Measurements from ENCODE around the gene GNL2. TPM values are rescaled to one million over a fixed set of nuclear protein-coding genes. Genes with fewer than 3 reads are reported as not detected.
"Not testable (repeated sequence)": the region's sequence is repeated elsewhere in the genome, so short reads cannot be mapped to it uniquely, and the experiment has no call there.

Gene GNL2
- total RNA-seq, 1 experiment from 2014 or later = 56.2 TPM

DNA sequence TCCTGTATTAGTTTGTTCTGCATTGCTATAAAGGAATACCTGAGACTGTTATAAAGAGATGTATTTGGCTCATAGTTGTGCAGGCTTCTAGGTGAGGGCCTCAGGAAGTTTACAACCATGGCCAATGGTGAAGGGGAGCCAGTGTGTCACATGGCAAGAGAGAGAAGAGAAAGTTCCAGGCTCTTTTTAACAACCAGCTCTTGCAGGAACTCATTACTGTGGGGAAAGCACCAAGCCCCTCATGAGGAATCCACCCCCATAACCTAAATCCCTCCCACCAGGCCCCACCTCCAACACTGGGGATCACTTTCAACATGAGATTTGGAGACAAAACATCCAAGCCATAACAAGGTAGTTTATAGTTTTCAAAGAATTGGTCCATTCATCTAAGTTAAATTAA, 76.1 kb downstream of the GNL2 start:
- no peaks in the 10 kb centered on the region for H3K9me2 ChIP-seq (replicated peaks; ENCODE audit: insufficient read depth, low read length)
- peaks cover 8% of the 10 kb centered on the region for H3K4me1 ChIP-seq (ENCODE audit: low read length)
- H3K27me3 ChIP-seq (ENCODE audit: low read length) = no peaks in the 10 kb centered on the region
- H3K9me3 ChIP-seq (ENCODE audit: low read length) = no peaks in the 10 kb centered on the region
- no peaks in the 10 kb centered on the region for H3K79me2 ChIP-seq (ENCODE audit: low read length)
- no peak for DNase-seq
- H3K9ac ChIP-seq (ENCODE audit: low read length) = no peak overlapping the region
- H3K36me3 ChIP-seq (ENCODE audit: insufficient read depth, low read length) = no peaks in the 10 kb centered on the region
- H3K4me2 ChIP-seq (ENCODE audit: low read depth, low read length, poor library complexity, severe bottlenecking) = no peak overlapping the region
- H2AFZ ChIP-seq (ENCODE audit: low read length) = no peak overlapping the region
- no peak overlapping the region for H3K4me3 ChIP-seq (ENCODE audit: low read length)
- no peaks in the 10 kb centered on the region for H4K20me1 ChIP-seq (ENCODE audit: insufficient read depth, low read depth, low read length)
- H3K27ac ChIP-seq (ENCODE audit: low read length) = no peak overlapping the region

DNA sequence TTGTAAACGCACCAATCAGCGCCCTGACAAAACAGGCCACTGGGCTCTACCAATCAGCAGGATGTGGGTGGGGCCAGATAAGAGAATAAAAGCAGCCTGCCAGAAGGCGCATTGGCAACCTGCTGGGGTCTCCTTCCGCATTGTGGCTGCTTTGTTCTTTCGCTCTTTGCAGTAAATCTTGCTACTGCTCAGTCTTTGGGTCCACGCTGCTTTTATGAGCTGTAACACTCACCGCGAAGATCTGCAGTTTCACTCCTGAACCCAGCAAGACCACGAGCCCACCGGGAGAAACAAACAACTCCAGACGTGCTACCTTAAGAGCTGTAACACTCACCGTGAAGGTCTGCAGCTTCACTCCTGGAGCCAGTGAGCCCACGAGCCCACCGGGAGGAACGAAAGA, 76.8 kb downstream of the GNL2 start:
- not testable (repeated sequence) for H3K9me3 ChIP-seq (ENCODE audit: low read length); H3K4me3 ChIP-seq (ENCODE audit: low read length); H2AFZ ChIP-seq (ENCODE audit: low read length); H3K36me3 ChIP-seq (ENCODE audit: insufficient read depth, low read length); H3K4me2 ChIP-seq (ENCODE audit: low read depth, low read length, poor library complexity, severe bottlenecking); H3K27me3 ChIP-seq (ENCODE audit: low read length); H3K79me2 ChIP-seq (ENCODE audit: low read length); H4K20me1 ChIP-seq (ENCODE audit: insufficient read depth, low read depth, low read length); H3K4me1 ChIP-seq (ENCODE audit: low read length); H3K9me2 ChIP-seq (replicated peaks; ENCODE audit: insufficient read depth, low read length); DNase-seq; H3K9ac ChIP-seq (ENCODE audit: low read length); H3K27ac ChIP-seq (ENCODE audit: low read length)

DNA sequence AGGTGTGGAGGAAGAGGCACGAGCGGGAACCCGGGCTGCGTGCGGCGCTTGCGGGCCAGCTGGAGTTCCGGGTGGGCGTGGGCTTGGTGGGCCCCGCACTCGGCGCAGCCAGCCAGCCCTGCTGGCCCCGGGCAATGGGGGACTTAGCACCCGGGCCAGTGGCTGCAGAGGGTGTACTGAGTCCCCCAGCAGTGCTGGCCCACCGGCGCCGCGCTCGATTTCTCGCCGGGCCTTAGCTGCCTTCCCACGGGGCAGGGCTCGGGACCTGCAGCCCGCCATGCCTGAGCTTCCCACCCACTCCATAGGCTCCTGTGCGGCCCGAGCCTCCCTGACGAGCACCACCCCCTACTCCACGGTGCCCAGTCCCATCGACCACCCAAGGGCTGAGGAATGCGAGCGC, 77.5 kb downstream of the GNL2 start:
- not testable (repeated sequence) for H3K9ac ChIP-seq (ENCODE audit: low read length); H2AFZ ChIP-seq (ENCODE audit: low read length); H4K20me1 ChIP-seq (ENCODE audit: insufficient read depth, low read depth, low read length); H3K4me3 ChIP-seq (ENCODE audit: low read length); H3K27me3 ChIP-seq (ENCODE audit: low read length); H3K27ac ChIP-seq (ENCODE audit: low read length); H3K9me2 ChIP-seq (replicated peaks; ENCODE audit: insufficient read depth, low read length); H3K9me3 ChIP-seq (ENCODE audit: low read length); DNase-seq; H3K4me2 ChIP-seq (ENCODE audit: low read depth, low read length, poor library complexity, severe bottlenecking); H3K36me3 ChIP-seq (ENCODE audit: insufficient read depth, low read length)
- peaks cover 14% of the 10 kb centered on the region for H3K4me1 ChIP-seq (ENCODE audit: low read length)
- peaks cover 12% of the 10 kb centered on the region for H3K79me2 ChIP-seq (ENCODE audit: low read length)

DNA sequence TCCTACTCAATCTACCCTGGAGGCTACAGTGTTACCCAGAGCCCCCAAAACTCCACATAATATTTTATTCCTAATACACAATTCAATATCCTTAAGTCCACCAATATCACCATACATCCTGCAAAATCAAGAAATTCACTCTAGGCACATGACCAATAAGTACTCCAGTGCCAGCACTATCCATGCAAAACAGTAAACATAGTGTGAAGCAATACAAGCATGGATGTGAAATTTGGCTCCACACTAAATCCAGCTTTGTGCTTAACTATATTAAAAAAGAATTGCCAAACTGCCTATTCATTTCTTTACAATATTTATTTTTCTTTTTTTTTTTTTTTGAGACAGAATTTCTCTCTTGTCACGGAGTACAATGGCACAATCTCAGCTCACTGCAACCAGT, 78.2 kb downstream of the GNL2 start:
- Histone ChIP-seq H3K27me3 (ENCODE audit: low read length) (no peaks in the 10 kb centered on the region), H3K4me1 (ENCODE audit: low read length) (peaks cover 17% of the 10 kb centered on the region), H3K27ac (ENCODE audit: low read length) (no peak overlapping the region), H3K9ac (ENCODE audit: low read length) (no peak overlapping the region), H2AFZ (ENCODE audit: low read length) (no peak overlapping the region), H3K79me2 (ENCODE audit: low read length) (peaks cover 19% of the 10 kb centered on the region), H3K4me2 (ENCODE audit: low read depth, low read length, poor library complexity, severe bottlenecking) (no peak overlapping the region), H3K9me2 (replicated peaks; ENCODE audit: insufficient read depth, low read length) (no peaks in the 10 kb centered on the region), H3K4me3 (ENCODE audit: low read length) (no peak overlapping the region), H3K9me3 (ENCODE audit: low read length) (no peaks in the 10 kb centered on the region), H3K36me3 (ENCODE audit: insufficient read depth, low read length) (no peaks in the 10 kb centered on the region), H4K20me1 (ENCODE audit: insufficient read depth, low read depth, low read length) (peaks cover 6% of the 10 kb centered on the region; the same call in 1 of the 2 replicates)
- DNase-seq = no peak

Small RNAs within 50 kb of the gene (small RNA-seq; reads per million reads assigned to genes)
- gene AL034379.1 = not detected

Other genes starting within 250 kb of the GNL2 start
- 3.8 and 17.7 TPM in 2 replicates for gene ZC3H12A, start 121.4 kb downstream of the GNL2 start, total RNA-seq (2014; rRNA removed; shearing (Covaris generic); ENCODE audit: low replicate concordance)
- 105 and 126 TPM in 2 replicates for gene MEAF6, start 81.2 kb downstream of the GNL2 start, total RNA-seq (2014; rRNA removed; shearing (Covaris generic); ENCODE audit: low replicate concordance)
- gene SNIP1, start 41.6 kb downstream of the GNL2 start, total RNA-seq (2014; rRNA removed; shearing (Covaris generic); ENCODE audit: low replicate concordance) = 8.6 and 9.7 TPM in 2 replicates
- not detected in 2 replicates for gene DNALI1, start 39.0 kb downstream of the GNL2 start, total RNA-seq (2014; rRNA removed; shearing (Covaris generic); ENCODE audit: low replicate concordance)
- not detected in 2 replicates for gene RSPO1, start 39.0 kb upstream of the GNL2 start, total RNA-seq (2014; rRNA removed; shearing (Covaris generic); ENCODE audit: low replicate concordance)
- gene CDCA8, start 96.6 kb upstream of the GNL2 start, total RNA-seq (2014; rRNA removed; shearing (Covaris generic); ENCODE audit: low replicate concordance) = 25.7 and 33.1 TPM in 2 replicates
- not detected in 2 replicates for gene EPHA10, start 169.2 kb upstream of the GNL2 start, total RNA-seq (2014; rRNA removed; shearing (Covaris generic); ENCODE audit: low replicate concordance)
- 27.8 and 31.6 TPM in 2 replicates for gene MANEAL, start 197.9 kb upstream of the GNL2 start, total RNA-seq (2014; rRNA removed; shearing (Covaris generic); ENCODE audit: low replicate concordance)
- gene C1orf122, start 211.9 kb upstream of the GNL2 start, total RNA-seq (2014; rRNA removed; shearing (Covaris generic); ENCODE audit: low replicate concordance) = 26.2 and 56.2 TPM in 2 replicates
- 17.6 and 21.8 TPM in 2 replicates for gene YRDC, start 212.3 kb upstream of the GNL2 start, total RNA-seq (2014; rRNA removed; shearing (Covaris generic); ENCODE audit: low replicate concordance)